Measurements from ENCODE around the gene MAP3K21. TPM values are rescaled to one million over a fixed set of nuclear protein-coding genes. Genes with fewer than 3 reads are reported as not detected.

MAP3K21 gene
- total RNA-seq, 1 donor from 2014 or later = 11.0 TPM

DNA sequence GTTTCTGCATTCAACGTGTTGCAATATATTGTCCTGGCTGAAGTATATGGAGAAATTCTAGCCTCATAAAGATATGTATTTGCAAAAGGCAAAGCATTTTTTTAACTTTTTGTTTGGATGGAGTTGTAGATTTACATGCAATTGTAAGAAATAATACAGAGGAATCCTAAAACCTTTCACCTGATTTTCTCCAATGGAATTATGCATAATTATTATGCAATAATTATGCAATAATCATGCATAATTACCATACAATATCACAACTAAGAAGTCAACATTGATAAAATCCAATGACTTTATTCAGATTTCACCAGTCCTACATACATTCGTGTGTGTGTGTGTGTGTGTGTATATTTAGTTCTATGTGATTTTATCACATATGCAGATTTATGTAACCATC, 7.5 kb upstream of the MAP3K21 start:
- no peak overlapping the region for H3K4me3 ChIP-seq (ENCODE audit: low read depth, low read length)
- TF ChIP-seq CTCF (conservative IDR thresholded peaks at IDR 0.05; ENCODE audit: low read depth, low read length) = no peak
- no peak for DNase-seq (ENCODE audit: low read depth)

- TF ChIP-seq CTCF (conservative IDR thresholded peaks at IDR 0.05; ENCODE audit: low read depth, low read length) = no peak
- DNase-seq (ENCODE audit: low read depth) = no peak
- no peak overlapping the region for H3K4me3 ChIP-seq (ENCODE audit: low read depth, low read length)
Measured at GRCh38 chr1:233323718-233324117, 3.8 kb upstream of the MAP3K21 start.

DNA sequence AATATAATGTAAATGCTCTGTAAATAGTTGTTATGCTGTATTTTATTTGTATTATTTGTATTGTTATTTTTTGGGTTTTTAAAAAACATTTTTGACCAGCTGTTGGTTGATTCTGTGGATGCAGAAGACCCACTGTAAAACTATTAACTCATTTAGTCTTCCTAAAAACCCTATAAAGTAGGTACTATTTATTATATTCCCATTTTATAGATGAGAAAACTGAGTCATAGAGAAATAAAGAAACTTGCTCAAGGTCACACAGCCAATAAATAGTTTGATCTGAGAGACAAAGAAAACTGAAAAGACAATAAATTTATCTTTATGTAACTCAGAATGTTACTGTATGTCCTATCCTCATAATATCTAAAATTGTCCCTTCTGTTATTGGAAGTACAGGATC, 1.2 kb upstream of the MAP3K21 start:
- TF ChIP-seq CTCF (conservative IDR thresholded peaks at IDR 0.05; ENCODE audit: low read depth, low read length) = no peak
- no peak for DNase-seq (ENCODE audit: low read depth)
- H3K4me3 ChIP-seq (ENCODE audit: low read depth, low read length) = no peak overlapping the region

- peak overlapping the region; percentile 66 for H3K4me3 ChIP-seq (ENCODE audit: low read depth, low read length)
- DNase-seq (ENCODE audit: low read depth) = peak; percentile 49
- no peak for TF ChIP-seq CTCF (conservative IDR thresholded peaks at IDR 0.05; ENCODE audit: low read depth, low read length)
Measured at GRCh38 chr1:233326811-233327650, 493 bp upstream of the MAP3K21 start.

DNA sequence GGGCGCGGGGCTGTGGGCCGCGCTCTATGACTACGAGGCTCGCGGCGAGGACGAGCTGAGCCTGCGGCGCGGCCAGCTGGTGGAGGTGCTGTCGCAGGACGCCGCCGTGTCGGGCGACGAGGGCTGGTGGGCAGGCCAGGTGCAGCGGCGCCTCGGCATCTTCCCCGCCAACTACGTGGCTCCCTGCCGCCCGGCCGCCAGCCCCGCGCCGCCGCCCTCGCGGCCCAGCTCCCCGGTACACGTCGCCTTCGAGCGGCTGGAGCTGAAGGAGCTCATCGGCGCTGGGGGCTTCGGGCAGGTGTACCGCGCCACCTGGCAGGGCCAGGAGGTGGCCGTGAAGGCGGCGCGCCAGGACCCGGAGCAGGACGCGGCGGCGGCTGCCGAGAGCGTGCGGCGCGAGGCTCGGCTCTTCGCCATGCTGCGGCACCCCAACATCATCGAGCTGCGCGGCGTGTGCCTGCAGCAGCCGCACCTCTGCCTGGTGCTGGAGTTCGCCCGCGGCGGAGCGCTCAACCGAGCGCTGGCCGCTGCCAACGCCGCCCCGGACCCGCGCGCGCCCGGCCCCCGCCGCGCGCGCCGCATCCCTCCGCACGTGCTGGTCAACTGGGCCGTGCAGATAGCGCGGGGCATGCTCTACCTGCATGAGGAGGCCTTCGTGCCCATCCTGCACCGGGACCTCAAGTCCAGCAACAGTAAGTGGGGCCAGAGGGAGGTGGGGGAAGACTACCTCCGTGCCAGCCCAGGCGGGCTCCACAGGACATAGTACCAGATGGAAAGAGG, 808 bp downstream of the MAP3K21 start:
- no peak for TF ChIP-seq CTCF (conservative IDR thresholded peaks at IDR 0.05; ENCODE audit: low read depth, low read length)
- DNase-seq (ENCODE audit: low read depth) = no peak
- H3K4me3 ChIP-seq (ENCODE audit: low read depth, low read length) = peak overlapping the region; percentile 80

GRCh38 chr1:233331676-233332519, 4.4 kb downstream of the MAP3K21 start:
- TF ChIP-seq CTCF (conservative IDR thresholded peaks at IDR 0.05; ENCODE audit: low read depth, low read length) = no peak

More at GRCh38 chr1:233331676-233332519, 4.4 kb downstream of the MAP3K21 start:
- H3K4me3 ChIP-seq (ENCODE audit: low read depth, low read length) = no peak overlapping the region
- DNase-seq (ENCODE audit: low read depth) = no peak
